ENCODE measurements around the gene GADD45B.

DNA sequence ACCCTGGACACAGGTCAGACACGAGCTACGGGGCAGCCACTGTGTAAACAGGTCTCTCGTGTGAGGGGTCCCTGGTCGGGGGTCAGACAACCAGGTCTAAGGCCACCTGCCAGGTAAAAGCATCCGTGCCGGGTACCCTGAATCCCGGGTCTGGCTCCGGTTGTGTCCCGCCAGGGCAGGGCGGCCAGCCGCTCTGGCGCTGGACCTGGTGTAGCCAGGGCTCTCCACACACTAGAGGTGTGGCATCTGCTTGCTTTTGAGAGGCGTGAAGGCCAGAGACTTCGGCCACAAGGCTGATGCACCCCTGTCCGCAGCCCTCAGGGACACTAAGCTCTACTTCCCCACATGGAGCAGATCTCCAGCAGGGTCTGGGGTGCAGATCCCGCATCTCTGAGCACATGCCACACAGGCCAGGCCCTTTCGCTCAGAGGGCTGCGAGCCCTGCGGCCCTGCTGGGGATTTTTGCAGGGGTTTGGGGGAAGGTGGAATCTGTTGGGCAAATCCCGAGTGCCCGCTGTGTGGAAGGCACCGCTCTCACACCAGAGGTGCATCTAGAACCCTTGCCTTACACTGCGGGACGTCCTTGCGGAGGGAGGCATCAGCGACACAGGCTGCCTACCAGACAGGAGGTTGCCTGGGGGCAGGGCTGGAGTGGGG, 34.7 kb upstream of the GADD45B start:
- TF ChIP-seq, protein P1, sequence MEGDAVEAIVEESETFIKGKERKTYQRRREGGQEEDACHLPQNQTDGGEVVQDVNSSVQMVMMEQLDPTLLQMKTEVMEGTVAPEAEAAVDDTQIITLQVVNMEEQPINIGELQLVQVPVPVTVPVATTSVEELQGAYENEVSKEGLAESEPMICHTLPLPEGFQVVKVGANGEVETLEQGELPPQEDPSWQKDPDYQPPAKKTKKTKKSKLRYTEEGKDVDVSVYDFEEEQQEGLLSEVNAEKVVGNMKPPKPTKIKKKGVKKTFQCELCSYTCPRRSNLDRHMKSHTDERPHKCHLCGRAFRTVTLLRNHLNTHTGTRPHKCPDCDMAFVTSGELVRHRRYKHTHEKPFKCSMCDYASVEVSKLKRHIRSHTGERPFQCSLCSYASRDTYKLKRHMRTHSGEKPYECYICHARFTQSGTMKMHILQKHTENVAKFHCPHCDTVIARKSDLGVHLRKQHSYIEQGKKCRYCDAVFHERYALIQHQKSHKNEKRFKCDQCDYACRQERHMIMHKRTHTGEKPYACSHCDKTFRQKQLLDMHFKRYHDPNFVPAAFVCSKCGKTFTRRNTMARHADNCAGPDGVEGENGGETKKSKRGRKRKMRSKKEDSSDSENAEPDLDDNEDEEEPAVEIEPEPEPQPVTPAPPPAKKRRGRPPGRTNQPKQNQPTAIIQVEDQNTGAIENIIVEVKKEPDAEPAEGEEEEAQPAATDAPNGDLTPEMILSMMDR (conservative IDR thresholded peaks at IDR 0.05; ENCODE audit: low read depth, low read length), result no peak
- TF ChIP-seq EZH2 (IDR thresholded peaks at IDR 0.05; ENCODE audit: borderline replicate concordance, low read depth, low read length, poor library complexity, severe bottlenecking), result no peak

All from A673 (cell line).